ENCODE data around the gene PLCB1. TPM values are rescaled to one million over a fixed set of nuclear protein-coding genes. Genes with fewer than 3 reads are reported as not detected.

Gene PLCB1
- total RNA-seq, 2 donors from 2014 or later: 3.2 to 3.4 TPM

DNA sequence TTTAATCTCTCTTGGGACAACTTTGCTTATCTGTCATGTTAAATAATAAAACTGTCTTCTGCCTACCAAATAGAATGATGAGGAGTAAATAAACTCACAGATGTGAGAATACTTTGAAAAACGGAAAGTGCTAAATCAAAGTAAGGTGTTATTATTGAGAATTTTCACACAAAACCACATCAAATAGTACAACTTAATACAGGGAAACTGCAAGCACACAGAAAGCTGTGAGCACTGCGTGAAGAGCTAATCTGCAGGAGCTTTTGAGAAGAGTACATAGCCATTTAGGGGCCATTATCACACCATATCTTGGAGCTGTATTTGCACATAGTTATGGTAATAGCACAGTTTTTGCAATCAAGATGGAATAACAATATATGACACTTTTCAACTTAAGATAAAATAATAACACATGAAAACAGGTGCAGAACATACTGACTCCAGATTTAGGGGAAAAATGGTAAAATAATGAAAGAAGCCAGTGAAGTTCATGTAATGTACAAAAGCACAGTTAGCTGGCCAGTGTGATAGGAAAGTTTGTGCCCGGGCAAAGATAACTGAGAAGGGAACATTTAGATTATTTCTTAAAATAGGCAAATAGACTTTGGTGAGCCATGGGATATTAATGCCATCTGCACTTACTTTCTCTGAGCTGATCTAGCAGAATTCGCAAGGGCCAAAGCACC is 538.3 kb downstream of the PLCB1 start:
- Mint-ChIP-seq H3K27me3 (ENCODE audit: low read depth) (no peaks in the 10 kb centered on the region), H3K36me3 (ENCODE audit: insufficient read depth in 2 of 2) (no peaks in the 10 kb centered on the region), H3K9me3 (no peaks in the 10 kb centered on the region), H3K27ac (no peak overlapping the region), H3K4me1 (ENCODE audit: low read depth) (peaks cover 10% of the 10 kb centered on the region), H3K4me3 (no peak overlapping the region)
- DNase-seq (no peak), ATAC-seq (replicated peaks in 1 of 2) (no peak)

DNA sequence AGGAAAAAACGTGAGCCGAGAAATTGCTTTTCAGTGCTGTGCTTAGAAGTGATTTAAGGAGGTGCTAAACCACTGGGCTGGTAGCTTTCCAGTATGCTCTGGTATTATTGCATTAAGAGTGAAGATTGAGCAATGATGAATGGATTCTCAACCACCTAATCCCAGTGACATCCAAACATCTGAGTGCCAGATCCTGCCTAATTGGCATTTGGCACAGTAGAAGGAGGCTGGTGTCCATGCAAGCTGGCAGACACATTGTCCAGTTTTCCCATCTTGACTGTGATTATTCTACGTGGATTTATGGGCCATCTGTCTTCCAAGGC is 538.8 kb downstream of the PLCB1 start:
- Mint-ChIP-seq H3K36me3 (ENCODE audit: insufficient read depth in 2 of 2) (no peaks in the 10 kb centered on the region), H3K4me3 (no peak overlapping the region), H3K27me3 (ENCODE audit: low read depth) (no peaks in the 10 kb centered on the region), H3K27ac (no peak overlapping the region), H3K9me3 (peaks cover 0 to 3% of the 10 kb centered on the region in 2 donors), H3K4me1 (ENCODE audit: low read depth) (peaks cover 10% of the 10 kb centered on the region)
- ATAC-seq (replicated peaks in 1 of 2) (no peak), DNase-seq (no peak)

DNA sequence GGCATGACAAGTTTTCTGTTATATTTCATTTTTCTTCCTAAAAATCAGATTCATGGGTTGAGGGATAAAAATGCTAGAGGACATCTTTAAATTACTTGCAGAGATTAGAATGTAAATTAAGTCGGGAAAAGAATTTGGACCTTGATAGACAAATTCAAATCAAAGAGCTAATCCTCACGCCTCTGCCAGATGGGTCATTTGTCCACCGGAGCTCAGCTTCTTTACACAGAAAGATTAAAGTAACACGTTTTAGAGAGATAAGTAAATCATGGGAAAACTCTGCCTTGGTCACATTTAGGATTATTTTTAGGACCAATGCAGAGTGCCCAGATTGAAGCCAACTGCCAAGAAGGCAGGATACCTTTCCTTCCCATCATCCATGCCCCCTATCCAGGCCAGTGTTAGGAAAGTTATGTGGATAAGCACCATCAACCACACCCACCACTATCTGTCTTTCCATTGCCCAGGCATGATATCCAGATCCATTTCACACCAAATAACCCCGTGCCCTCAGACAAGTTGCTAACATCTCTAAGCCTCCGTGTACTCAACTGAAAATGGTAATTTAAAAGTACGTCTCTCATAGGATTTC is 539.4 kb downstream of the PLCB1 start:
- Mint-ChIP-seq H3K4me1 (ENCODE audit: low read depth) (peaks cover 10% of the 10 kb centered on the region), H3K27ac (no peak overlapping the region), H3K4me3 (no peak overlapping the region), H3K27me3 (ENCODE audit: low read depth) (no peaks in the 10 kb centered on the region), H3K9me3 (peaks cover 0 to 5% of the 10 kb centered on the region in 2 donors), H3K36me3 (ENCODE audit: insufficient read depth in 2 of 2) (no peaks in the 10 kb centered on the region)
- no peak for ATAC-seq (replicated peaks in 1 of 2)
- DNase-seq: no peak

DNA sequence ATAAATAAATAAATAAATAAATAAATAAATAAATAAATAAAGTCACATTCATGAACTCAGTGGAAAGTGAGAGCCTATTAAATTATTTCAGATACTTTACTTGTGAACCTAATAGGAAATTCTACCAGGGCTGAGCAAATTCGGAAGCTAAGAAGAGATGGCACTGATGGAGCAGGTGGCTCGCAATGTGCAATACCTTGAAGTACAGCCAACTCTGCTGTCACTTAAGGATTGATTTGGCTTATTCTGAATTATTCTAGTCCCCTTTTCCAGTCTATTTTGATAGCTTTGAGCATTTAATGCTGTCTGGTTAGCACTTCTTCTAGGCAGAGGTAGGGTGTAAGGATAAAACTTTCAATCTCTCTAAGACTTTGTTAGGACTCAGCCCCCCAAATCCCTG is 541.0 kb downstream of the PLCB1 start:
- Mint-ChIP-seq H3K4me3 (no peak overlapping the region), H3K27me3 (ENCODE audit: low read depth) (no peaks in the 10 kb centered on the region), H3K9me3 (peaks cover 0 to 8% of the 10 kb centered on the region in 2 donors), H3K36me3 (ENCODE audit: insufficient read depth in 2 of 2) (no peaks in the 10 kb centered on the region), H3K4me1 (ENCODE audit: low read depth) (peaks cover 10% of the 10 kb centered on the region), H3K27ac (no peak overlapping the region)
- ATAC-seq (replicated peaks in 1 of 2) (no peak), DNase-seq (no peak)

DNA sequence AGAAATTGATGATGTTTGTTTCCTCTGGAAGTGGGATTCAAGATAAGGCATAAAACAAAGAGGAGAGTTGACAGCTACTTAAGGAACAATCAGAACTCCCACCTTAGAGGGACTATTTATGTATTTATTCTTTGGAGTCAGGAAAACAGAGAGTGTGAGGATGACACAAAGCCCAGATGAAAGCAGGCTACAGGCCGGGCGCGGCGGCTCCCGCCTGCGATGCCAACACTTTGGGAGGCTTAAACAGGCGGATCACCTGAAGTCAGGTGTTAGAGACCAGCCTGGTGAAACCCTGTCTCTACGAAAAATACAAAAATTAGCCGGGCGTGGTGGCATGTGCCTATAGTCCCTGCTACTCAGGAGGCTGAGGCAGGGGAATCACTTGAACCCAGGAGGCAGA is 543.8 kb downstream of the PLCB1 start:
- no peak overlapping the region for H3K4me3 Mint-ChIP-seq
- H3K9me3 Mint-ChIP-seq: peaks cover 0 to 8% of the 10 kb centered on the region in 2 donors
- DNase-seq (no peak), ATAC-seq (replicated peaks in 1 of 2) (no peak)
- no peaks in the 10 kb centered on the region for H3K4me1 Mint-ChIP-seq (ENCODE audit: low read depth)
- H3K27me3 Mint-ChIP-seq (ENCODE audit: low read depth): no peaks in the 10 kb centered on the region
- no peaks in the 10 kb centered on the region for H3K36me3 Mint-ChIP-seq (ENCODE audit: insufficient read depth in 2 of 2)
- no peak overlapping the region for H3K27ac Mint-ChIP-seq

DNA sequence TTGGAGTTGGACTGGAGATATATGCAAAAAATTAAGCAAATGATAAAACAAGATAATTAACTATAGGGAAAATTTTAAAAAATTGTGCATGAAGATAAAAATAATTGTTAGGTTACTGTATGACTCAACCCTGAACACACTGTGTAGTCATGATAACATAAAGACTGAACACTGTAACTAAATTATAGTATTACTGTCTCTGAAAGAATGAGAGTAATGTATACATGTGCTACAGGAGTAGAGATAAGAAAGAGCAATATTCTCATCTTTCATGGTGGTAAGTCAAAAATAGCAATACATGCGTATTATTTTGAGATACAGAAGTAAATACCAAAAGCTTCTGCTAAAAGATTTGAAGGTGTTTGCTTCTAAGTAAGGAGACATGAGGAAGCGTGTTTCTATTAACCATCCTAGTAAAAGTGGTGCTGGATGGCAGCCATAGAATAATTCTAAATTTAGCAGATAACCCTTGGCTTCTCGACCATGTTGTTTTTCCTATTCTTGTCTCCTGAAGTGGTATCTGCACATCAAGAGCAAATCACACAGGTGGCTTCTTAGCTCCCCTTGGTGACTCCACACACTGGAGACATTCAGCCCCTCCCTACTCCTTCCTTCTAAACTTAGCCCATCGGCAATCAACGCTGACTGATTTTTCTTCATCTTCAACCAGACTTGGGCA is 546.2 kb downstream of the PLCB1 start:
- peaks cover 0 to 8% of the 10 kb centered on the region in 2 donors for H3K9me3 Mint-ChIP-seq
- H3K27ac Mint-ChIP-seq: no peak overlapping the region
- no peak overlapping the region for H3K4me3 Mint-ChIP-seq
- no peaks in the 10 kb centered on the region for H3K36me3 Mint-ChIP-seq (ENCODE audit: insufficient read depth in 2 of 2)
- no peak for ATAC-seq (replicated peaks in 1 of 2)
- no peak for DNase-seq
- no peaks in the 10 kb centered on the region for H3K27me3 Mint-ChIP-seq (ENCODE audit: low read depth)
- no peaks in the 10 kb centered on the region for H3K4me1 Mint-ChIP-seq (ENCODE audit: low read depth)

DNA sequence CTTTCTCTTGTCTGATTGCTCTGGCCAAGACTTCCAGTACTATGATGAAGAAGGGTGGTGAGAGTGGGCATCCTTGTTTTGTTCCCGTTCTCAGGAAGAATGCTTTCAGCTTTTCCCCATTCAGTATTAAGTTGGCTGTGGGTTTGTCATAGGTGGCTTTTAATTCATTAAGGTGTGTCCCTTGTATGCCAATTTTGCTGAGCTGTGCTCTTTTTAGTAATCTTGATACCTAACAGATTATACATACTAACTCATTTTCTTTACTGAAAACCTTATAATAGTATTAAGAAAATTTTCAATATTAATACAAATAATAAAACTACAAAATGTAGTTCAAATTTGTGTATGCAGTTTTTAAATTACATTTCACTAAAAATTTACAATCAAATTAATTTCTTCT is 557.3 kb downstream of the PLCB1 start:
- Mint-ChIP-seq H3K27ac (no peak overlapping the region), H3K4me1 (ENCODE audit: low read depth) (no peaks in the 10 kb centered on the region), H3K9me3 (peaks cover 0 to 7% of the 10 kb centered on the region in 2 donors), H3K27me3 (ENCODE audit: low read depth) (no peaks in the 10 kb centered on the region), H3K36me3 (ENCODE audit: insufficient read depth in 2 of 2) (peaks cover 0 to 5% of the 10 kb centered on the region in 2 donors), H3K4me3 (no peak overlapping the region)
- ATAC-seq (replicated peaks in 1 of 2) (no peak), DNase-seq (no peak)

DNA sequence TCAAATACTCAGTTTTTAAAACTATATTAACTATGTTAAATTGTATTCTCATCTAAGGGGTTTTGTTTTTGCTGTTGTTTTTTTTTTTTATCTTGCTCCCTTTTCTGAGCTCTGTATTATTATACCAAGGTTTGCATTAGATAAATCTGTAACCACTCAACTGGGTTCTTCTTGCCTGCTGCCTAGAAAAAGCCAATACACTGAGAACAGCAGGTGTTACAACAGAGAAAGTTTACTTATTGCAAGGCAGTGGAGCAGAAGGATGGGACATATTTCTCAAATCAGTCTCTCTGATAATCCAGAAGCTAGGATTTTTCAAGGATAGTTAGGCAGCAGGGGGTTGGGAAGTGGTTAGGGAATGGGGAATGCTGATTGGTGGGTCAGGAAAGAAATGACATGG is 558.0 kb downstream of the PLCB1 start:
- no peak overlapping the region for H3K4me3 Mint-ChIP-seq
- H3K27ac Mint-ChIP-seq: no peak overlapping the region
- peaks cover 0 to 7% of the 10 kb centered on the region in 2 donors for H3K9me3 Mint-ChIP-seq
- ATAC-seq (replicated peaks in 1 of 2) (no peak), DNase-seq (no peak)
- no peaks in the 10 kb centered on the region for H3K27me3 Mint-ChIP-seq (ENCODE audit: low read depth)
- peaks cover 0 to 5% of the 10 kb centered on the region in 2 donors for H3K36me3 Mint-ChIP-seq (ENCODE audit: insufficient read depth in 2 of 2)
- H3K4me1 Mint-ChIP-seq (ENCODE audit: low read depth): no peaks in the 10 kb centered on the region

DNA sequence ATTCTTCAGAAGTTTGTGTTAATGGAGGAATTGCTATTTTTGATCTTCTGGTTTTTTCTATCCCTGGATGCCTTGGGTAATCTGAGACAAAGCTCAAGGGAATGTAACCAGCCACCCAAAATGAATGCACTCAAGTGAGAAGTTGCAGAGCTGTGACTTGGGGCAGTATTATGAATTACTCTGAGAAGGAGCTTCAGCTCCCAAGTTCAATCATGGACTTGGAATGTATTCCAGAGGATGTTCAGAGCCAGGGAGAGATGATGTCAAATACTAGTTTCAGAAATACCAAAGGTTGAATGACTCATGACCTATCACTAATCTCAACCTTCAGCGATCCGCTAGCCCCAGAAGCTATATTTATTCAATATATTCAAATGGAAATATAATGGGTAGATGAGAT is 561.6 kb downstream of the PLCB1 start:
- Mint-ChIP-seq H3K4me1 (ENCODE audit: low read depth) (no peaks in the 10 kb centered on the region), H3K9me3 (peaks cover 0 to 7% of the 10 kb centered on the region in 2 donors), H3K27me3 (ENCODE audit: low read depth) (no peaks in the 10 kb centered on the region), H3K27ac (no peak overlapping the region), H3K36me3 (ENCODE audit: insufficient read depth in 2 of 2) (peaks cover 0 to 5% of the 10 kb centered on the region in 2 donors), H3K4me3 (no peak overlapping the region)
- ATAC-seq (replicated peaks in 1 of 2): no peak
- no peak for DNase-seq

DNA sequence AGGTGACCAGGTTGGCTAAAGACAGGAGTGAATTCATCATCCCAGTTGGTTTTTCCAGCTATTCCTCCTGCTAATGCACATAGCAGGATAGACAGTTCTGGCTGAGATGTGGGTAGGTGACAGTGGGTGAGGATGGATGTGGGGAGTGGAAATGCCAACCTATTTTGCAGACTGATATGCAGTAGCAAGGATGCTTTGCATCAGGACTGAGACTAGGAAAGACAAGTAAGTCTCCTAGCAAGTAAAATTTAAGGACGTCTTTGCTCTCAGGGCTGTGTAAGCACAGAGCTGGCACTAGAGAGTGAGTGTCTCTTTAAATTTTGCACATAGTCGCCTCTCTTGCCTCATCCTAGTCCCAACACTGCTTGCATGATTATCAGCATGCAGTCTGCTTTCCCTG is 568.7 kb downstream of the PLCB1 start:
- H3K9me3 Mint-ChIP-seq: peaks cover 0 to 2% of the 10 kb centered on the region in 2 donors
- no peak overlapping the region for H3K4me3 Mint-ChIP-seq
- no peaks in the 10 kb centered on the region for H3K36me3 Mint-ChIP-seq (ENCODE audit: insufficient read depth in 2 of 2)
- DNase-seq (no peak), ATAC-seq (replicated peaks in 1 of 2) (no peak)
- no peak overlapping the region for H3K27ac Mint-ChIP-seq
- no peaks in the 10 kb centered on the region for H3K4me1 Mint-ChIP-seq (ENCODE audit: low read depth)
- H3K27me3 Mint-ChIP-seq (ENCODE audit: low read depth): no peaks in the 10 kb centered on the region

DNA sequence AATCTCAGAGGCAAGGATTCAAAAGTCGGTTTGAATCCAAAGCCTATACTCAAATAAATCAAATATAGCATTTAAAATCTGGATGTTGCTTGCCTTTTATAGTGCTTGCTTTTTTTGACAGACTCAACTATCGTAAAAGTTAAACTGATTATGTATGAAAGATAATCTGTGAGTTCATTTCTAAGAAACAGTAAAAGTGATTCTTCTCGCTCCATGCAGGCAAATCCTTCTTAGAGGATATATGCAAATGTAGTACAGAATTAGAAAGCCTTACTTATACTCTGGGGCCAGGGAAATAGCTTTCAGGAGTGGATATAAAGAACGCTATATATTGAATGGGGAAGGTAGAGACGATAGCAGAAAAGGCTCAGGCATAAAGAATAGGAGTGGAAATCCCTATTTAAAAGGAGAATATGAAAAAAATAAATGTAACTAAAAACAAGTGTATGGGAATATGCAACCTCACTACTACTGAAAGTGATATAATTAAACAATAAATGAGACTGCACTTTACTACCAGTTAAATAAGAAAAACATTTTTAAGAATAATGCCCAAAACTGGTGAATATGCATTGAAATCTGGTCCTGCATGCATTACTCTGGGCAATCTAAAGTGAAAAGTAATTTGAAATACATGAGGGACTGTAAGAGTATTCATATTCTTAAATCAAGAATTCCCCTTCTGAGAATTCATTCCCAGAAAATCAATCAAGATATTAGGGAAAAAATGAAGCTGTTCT is 575.1 kb downstream of the PLCB1 start:
- DNase-seq: no peak
- H3K4me3 Mint-ChIP-seq: no peak overlapping the region
- peaks cover 0 to 2% of the 10 kb centered on the region in 2 donors for H3K9me3 Mint-ChIP-seq
- H3K27me3 Mint-ChIP-seq (ENCODE audit: low read depth): no peaks in the 10 kb centered on the region
- ATAC-seq (replicated peaks in 1 of 2): no peak
- no peaks in the 10 kb centered on the region for H3K4me1 Mint-ChIP-seq (ENCODE audit: low read depth)
- H3K36me3 Mint-ChIP-seq (ENCODE audit: insufficient read depth in 2 of 2): no peaks in the 10 kb centered on the region
- H3K27ac Mint-ChIP-seq: no peak overlapping the region

DNA sequence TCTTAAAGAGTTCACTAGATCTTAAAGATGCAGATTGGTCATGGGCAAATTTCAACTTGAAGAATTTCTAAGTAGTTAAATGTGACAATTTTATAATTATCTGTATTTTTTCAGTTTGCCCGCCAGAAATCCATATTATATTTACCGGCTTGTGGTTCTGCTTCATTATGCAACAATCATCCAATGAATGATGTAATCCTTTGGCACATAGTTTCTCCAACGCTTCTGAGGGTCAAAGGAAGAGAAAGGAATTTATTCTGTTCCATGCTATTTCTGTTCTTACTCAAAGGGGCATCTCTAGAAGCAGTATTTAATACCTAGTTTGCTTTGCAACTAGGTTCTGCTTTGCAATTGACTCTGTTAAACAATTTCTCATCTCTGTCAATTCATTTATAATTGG is 577.6 kb downstream of the PLCB1 start:
- H3K36me3 Mint-ChIP-seq (ENCODE audit: insufficient read depth in 2 of 2): no peaks in the 10 kb centered on the region
- no peak for DNase-seq
- peaks cover 0 to 2% of the 10 kb centered on the region in 2 donors for H3K9me3 Mint-ChIP-seq
- ATAC-seq (replicated peaks in 1 of 2): no peak
- no peak overlapping the region for H3K27ac Mint-ChIP-seq
- H3K4me1 Mint-ChIP-seq (ENCODE audit: low read depth): no peaks in the 10 kb centered on the region
- H3K4me3 Mint-ChIP-seq: no peak overlapping the region
- H3K27me3 Mint-ChIP-seq (ENCODE audit: low read depth): no peaks in the 10 kb centered on the region

DNA sequence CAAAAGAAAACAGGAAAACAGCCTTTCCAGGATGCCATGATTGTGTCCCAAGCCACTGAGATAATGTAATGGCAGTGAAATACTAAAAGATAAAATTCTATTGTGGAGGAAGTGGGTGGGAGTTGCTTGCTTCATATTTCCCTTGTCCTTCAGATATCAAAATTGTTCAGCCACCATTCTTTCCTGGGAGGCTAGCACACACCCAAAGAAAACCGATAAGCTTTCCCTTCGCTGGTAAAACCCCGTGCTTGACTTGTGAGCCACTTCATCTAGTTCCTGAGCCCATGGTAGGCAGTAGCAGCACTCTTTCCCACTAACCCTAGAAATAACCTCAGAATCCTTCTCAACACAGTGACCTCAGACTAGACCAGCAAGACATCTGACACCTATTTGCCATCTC is 579.4 kb downstream of the PLCB1 start:
- no peaks in the 10 kb centered on the region for H3K36me3 Mint-ChIP-seq (ENCODE audit: insufficient read depth in 2 of 2)
- no peak overlapping the region for H3K4me3 Mint-ChIP-seq
- no peaks in the 10 kb centered on the region for H3K27me3 Mint-ChIP-seq (ENCODE audit: low read depth)
- no peaks in the 10 kb centered on the region for H3K9me3 Mint-ChIP-seq
- ATAC-seq (replicated peaks in 1 of 2) (no peak), DNase-seq (no peak)
- no peaks in the 10 kb centered on the region for H3K4me1 Mint-ChIP-seq (ENCODE audit: low read depth)
- no peak overlapping the region for H3K27ac Mint-ChIP-seq

Data from activated T-cell treated with anti-CD3 and anti-CD28 coated beads, Interleukin-2, amount 50 U/mL, for 72 hours (primary cell).